Gastroesophageal sphincter (tissue), 4 donors: ENCODE results near the gene MCUR1. TPM values are rescaled to one million over a fixed set of nuclear protein-coding genes. Genes with fewer than 3 reads are reported as not detected.
A peak's percentile ranks its signal among the peaks of the same experiment; 100 is the strongest.

ENCODE experiments used
- ATAC-seq: fragments of 150-250 bp; one replicate; pipeline ENCODE4 v1.9.1; 2016; ENCODE audit warnings: mild to moderate bottlenecking, moderate library complexity
- H3K27ac ChIP-seq, 4 donors: fragments of 200-600 bp; sonication (generic) in 3 of 4; 1 replicate in 3 of 4; 2 replicates in 1 of 4; pipeline ENCODE4 v1.5.1; 2016 to 2019
- H3K27me3 ChIP-seq: fragments of 200-600 bp; sonication (generic); one replicate; pipeline ENCODE4 v1.5.1; 2019
- H3K36me3 ChIP-seq, 2 donors: fragments of 200-600 bp; sonication (generic); one replicate each; pipeline ENCODE4 v1.5.1; 2019; ENCODE audit warnings: control low read depth in 1 of 2
- H3K4me1 ChIP-seq, 3 donors: fragments of 200-600 bp; sonication (generic); 1 replicate in 2 of 3; 2 replicates in 1 of 3; pipeline ENCODE4 v1.5.1; 2016 to 2019; ENCODE audit warnings: control low read depth in 2 of 3
- H3K4me3 ChIP-seq, 2 donors: fragments of 200-600 bp; sonication (generic); one replicate each; pipeline ENCODE4 v1.5.1; 2019; ENCODE audit warnings: mild to moderate bottlenecking in 1 of 2, moderate library complexity in 1 of 2
- H3K9me3 ChIP-seq, 3 donors: fragments of 200-600 bp; sonication (generic); one replicate each; pipeline ENCODE4 v1.5.1; 2017 to 2019; ENCODE audit warnings: control low read depth in 2 of 3
- EP300 ChIP-seq: sonication (generic); formaldehyde crosslinking; IDR thresholded peaks from one replicate; pipeline ENCODE4 v1.6.1; 2017; ENCODE audit warnings: antibody characterized with exemption, mild to moderate bottlenecking
- POLR2A ChIP-seq, 2 donors: fragments of 450-650 bp; IDR thresholded peaks; one replicate each; pipeline ENCODE4 v1.6.1; 2017; ENCODE audit warnings: antibody characterized with exemption in 2 of 2, mild to moderate bottlenecking in 2 of 2, moderate library complexity in 1 of 2
- POLR2AphosphoS5 ChIP-seq: sonication (generic); formaldehyde crosslinking; IDR thresholded peaks from one replicate; pipeline ENCODE4 v1.6.1; 2017; ENCODE audit warnings: antibody characterized with exemption
- WGBS, 2 donors: methylation state at CpG; one replicate each; pipeline ENCODE4 v1.1.5; 2018; ENCODE audit warnings: low coverage in 1 of 2; 5-methylcytosine and 5-hydroxymethylcytosine counted together
- total RNA-seq, 4 donors: library from RNA; depleted of rRNA; stranded (reverse); fragments of >200 nt; gene quantifications; one replicate each; pipeline ENCODE4 v1.1.0, GENCODE V29; 2016
- TF ChIP-seq, protein P1 (sequence below), 4 experiments: fragments of 200-600 bp in 2 of 4; fragments of 450-650 bp in 2 of 4; sonication (generic) in 1 of 4; IDR thresholded peaks; one replicate each; pipeline ENCODE4 v1.5.1; 2017 to 2019; ENCODE audit warnings: antibody characterized with exemption in 4 of 4, mild to moderate bottlenecking in 2 of 4, moderate library complexity in 2 of 4

The MCUR1 gene
- total RNA-seq, 4 donors from 2014 or later = 8.5 to 18.6 (median 11.9) TPM

DNA sequence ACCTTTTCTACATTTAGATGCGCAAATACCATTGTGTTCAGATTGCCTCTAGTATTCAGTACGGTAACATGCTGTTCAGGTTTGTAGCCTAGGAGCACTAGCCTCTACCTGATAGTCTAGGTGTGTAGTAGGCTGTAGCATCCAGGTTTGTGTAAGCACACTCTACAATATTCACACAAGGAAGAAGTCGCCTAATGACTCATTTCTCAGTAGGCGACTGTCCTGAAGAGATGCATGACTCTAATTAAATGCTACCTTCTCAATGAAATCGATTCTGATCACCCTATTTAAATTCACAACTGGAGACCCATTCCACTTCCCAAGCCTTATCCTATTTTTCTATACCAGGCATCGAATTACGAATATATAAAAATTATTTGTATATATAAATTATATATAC, 1.3 kb downstream of the MCUR1 start:
- H3K9me3 ChIP-seq = no peaks in the 10 kb centered on the region
- H3K27me3 ChIP-seq = no peaks in the 10 kb centered on the region
- no peak for TF ChIP-seq POLR2A (IDR thresholded peaks at IDR 0.05)
- TF ChIP-seq, protein P1, sequence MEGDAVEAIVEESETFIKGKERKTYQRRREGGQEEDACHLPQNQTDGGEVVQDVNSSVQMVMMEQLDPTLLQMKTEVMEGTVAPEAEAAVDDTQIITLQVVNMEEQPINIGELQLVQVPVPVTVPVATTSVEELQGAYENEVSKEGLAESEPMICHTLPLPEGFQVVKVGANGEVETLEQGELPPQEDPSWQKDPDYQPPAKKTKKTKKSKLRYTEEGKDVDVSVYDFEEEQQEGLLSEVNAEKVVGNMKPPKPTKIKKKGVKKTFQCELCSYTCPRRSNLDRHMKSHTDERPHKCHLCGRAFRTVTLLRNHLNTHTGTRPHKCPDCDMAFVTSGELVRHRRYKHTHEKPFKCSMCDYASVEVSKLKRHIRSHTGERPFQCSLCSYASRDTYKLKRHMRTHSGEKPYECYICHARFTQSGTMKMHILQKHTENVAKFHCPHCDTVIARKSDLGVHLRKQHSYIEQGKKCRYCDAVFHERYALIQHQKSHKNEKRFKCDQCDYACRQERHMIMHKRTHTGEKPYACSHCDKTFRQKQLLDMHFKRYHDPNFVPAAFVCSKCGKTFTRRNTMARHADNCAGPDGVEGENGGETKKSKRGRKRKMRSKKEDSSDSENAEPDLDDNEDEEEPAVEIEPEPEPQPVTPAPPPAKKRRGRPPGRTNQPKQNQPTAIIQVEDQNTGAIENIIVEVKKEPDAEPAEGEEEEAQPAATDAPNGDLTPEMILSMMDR (IDR thresholded peaks at IDR 0.05) = no peak
- H3K4me3 ChIP-seq = peak overlapping the region; percentile 77 to 97
- H3K36me3 ChIP-seq = peaks cover 0 to 4% of the 10 kb centered on the region in 2 donors
- ATAC-seq = no peak
- H3K4me1 ChIP-seq = peaks cover 2 to 44% (median 9%) of the 10 kb centered on the region in 3 donors
- 42 to 47% methylated on average over 6 of the region's 7 CpGs for WGBS, 2 donors
- peak overlapping the region; percentile 48 to 98 (median 80) for H3K27ac ChIP-seq

DNA sequence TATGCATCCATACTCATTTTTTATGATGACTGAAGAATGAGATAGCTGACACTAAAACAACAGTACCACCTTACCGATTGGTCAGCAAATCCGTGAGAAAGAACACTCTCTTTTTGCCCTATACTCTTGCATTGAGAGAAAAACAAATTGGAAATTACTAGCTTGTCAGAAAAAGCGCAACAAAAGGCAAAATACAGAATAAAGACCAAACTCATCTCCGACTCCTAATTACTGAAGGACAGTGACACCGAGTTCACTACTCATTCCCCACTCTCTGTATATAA, 2.1 kb downstream of the MCUR1 start:
- TF ChIP-seq, protein P1 (IDR thresholded peaks at IDR 0.05) = no peak
- TF ChIP-seq POLR2AphosphoS5 = no peak
- TF ChIP-seq POLR2A (IDR thresholded peaks at IDR 0.05) = no peak
- TF ChIP-seq EP300 = no peak
- H3K27me3 ChIP-seq = no peaks in the 10 kb centered on the region
- H3K36me3 ChIP-seq = peaks cover 0 to 4% of the 10 kb centered on the region in 2 donors
- 91 to 95% methylated on average over 5 of the region's 5 CpGs for WGBS, 2 donors
- ATAC-seq = no peak
- H3K4me1 ChIP-seq = peaks cover 2 to 44% (median 9%) of the 10 kb centered on the region in 3 donors
- no peaks in the 10 kb centered on the region for H3K9me3 ChIP-seq
- H3K27ac ChIP-seq = peak overlapping the region in 2 of 4 donors; percentile 48 to 98
- no peak overlapping the region for H3K4me3 ChIP-seq

DNA sequence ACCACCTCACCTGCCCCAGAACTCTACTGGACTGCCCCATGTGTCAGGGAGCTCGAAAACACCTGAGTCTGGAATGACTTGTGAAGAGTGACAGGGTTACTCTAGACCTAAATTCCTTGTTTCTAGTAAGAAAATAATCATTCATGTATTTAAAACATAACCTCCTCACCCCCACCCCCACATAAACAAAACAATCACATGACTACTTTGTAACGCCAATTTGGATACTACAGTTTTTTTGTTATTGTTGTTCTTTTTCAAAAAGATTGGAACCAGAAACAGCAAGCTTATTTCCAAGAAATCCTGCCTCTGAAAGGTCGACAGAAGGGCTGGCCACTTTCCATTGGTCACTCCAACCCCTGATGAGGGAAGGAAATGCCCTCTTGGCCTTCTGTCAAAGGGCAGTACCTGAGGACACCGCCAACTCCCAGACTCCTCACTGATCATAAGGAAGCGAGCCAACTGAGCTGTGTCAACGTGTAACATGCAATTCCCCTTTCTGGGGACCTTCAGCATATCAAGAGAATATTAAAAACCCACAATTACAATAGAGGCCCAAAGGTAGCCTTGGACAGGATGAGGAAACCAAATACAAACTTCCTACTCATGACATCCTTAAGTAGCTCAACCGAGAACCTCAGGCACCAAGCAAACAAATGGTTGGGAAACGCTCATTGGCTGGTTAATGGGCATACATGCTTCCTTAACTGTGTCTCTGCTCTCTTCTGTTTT, 2.6 kb downstream of the MCUR1 start:
- Histone ChIP-seq H3K4me3 (no peak overlapping the region), H3K27ac (peak overlapping the region; percentile 10 to 98 (median 53)), H3K36me3 (peaks cover 0 to 5% of the 10 kb centered on the region in 2 donors), H3K9me3 (no peaks in the 10 kb centered on the region), H3K4me1 (peaks cover 2 to 44% (median 9%) of the 10 kb centered on the region in 3 donors), H3K27me3 (no peaks in the 10 kb centered on the region)
- no peak for ATAC-seq
- TF ChIP-seq EP300 (no peak), POLR2AphosphoS5 (no peak), POLR2A (IDR thresholded peaks at IDR 0.05) (no peak)
- TF ChIP-seq, protein P1 (IDR thresholded peaks at IDR 0.05) = no peak
- 55 to 59% methylated on average over 5 to 7 of the region's 8 CpGs for WGBS, 2 donors

DNA sequence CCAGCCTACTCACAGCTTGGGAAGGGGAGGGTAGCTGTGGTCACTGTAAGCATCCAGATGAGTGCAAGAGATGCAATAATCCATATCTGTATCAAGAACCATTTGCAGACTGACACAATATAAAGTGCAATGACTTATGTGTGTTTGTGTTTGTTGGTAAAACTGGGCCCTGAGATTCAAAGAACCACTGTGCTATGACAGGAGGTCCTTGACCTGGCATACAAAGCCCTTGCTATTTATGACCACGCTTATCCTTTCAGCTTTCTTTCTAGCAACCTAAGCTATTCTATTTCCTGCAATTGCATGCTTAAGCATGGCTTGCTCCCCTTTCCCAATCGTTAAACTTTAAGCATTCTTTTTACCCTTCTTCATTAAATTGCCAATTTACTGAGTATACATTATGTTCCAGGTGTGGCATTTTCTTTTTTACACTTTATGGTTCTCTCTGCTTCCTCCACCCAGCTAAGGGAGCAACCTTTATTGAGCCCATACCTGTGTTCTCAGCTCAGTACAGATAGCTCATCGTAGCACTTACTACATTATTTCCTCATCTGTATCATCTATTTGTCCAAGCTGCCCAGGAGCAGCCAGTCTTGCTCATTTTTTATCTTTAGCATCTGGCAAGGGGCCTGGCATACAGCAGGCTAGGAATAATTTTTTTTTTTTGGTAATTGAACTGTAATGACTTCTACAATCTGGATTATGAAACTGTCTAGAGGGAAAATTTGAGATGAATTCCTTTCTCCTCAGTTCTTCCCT, 3.5 kb downstream of the MCUR1 start:
- no peak for ATAC-seq
- no peak overlapping the region for H3K4me3 ChIP-seq
- 25 to 29% methylated on average over 3 of the region's 3 CpGs for WGBS, 2 donors
- peak overlapping the region; percentile 10 to 98 (median 53) for H3K27ac ChIP-seq
- peaks cover 2 to 44% (median 9%) of the 10 kb centered on the region in 3 donors for H3K4me1 ChIP-seq
- TF ChIP-seq POLR2A (IDR thresholded peaks at IDR 0.05) (no peak), EP300 (no peak), POLR2AphosphoS5 (no peak)
- TF ChIP-seq, protein P1 (IDR thresholded peaks at IDR 0.05) = no peak
- H3K9me3 ChIP-seq = no peaks in the 10 kb centered on the region
- peaks cover 0 to 14% of the 10 kb centered on the region in 2 donors for H3K36me3 ChIP-seq
- no peaks in the 10 kb centered on the region for H3K27me3 ChIP-seq
